GM12892 (cell line): ENCODE measurements around the gene SCAMP1.

Experiments used
- POLR2A ChIP-seq: IDR thresholded peaks from 2 replicates; pipeline ENCODE4 v1.6.1; 2011; ENCODE audit warnings: low read depth, low read length, control low read depth
- POLR2AphosphoS5 ChIP-seq: IDR thresholded peaks from 2 replicates; pipeline ENCODE4 v1.6.1; 2011; ENCODE audit warnings: low read depth, low read length, control low read depth

DNA sequence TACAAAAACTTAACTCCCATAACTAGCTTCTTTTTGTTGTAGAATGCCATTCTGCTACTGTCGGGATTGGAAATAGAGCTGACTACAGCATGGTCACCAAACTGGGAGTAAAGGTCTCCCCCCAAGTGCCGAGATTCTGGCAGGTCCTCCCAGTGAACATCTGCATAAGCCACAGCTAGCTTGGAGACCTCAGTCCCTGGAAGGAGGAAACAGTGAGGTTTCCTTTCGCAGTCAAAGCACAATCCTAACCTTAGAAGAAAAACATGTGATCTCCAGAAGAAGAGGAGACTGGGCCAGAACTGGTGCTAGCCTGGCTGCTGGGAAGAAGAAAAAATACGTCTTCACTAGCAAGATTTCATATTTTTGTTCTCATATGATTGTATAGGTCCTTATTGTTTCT lies 127.4 kb downstream of the SCAMP1 start:
- no peak for TF ChIP-seq POLR2A
- TF ChIP-seq POLR2AphosphoS5: no peak
